Measurements from ENCODE around the gene PCDHGB6. TPM values are rescaled to one million over a fixed set of nuclear protein-coding genes. Genes with fewer than 3 reads are reported as not detected.

Gene PCDHGB6
- total RNA-seq (2022; extraction: Qiagen RNA extraction), result 0.03 to 0.14 TPM (median 0.09 TPM) in 5 replicates

DNA sequence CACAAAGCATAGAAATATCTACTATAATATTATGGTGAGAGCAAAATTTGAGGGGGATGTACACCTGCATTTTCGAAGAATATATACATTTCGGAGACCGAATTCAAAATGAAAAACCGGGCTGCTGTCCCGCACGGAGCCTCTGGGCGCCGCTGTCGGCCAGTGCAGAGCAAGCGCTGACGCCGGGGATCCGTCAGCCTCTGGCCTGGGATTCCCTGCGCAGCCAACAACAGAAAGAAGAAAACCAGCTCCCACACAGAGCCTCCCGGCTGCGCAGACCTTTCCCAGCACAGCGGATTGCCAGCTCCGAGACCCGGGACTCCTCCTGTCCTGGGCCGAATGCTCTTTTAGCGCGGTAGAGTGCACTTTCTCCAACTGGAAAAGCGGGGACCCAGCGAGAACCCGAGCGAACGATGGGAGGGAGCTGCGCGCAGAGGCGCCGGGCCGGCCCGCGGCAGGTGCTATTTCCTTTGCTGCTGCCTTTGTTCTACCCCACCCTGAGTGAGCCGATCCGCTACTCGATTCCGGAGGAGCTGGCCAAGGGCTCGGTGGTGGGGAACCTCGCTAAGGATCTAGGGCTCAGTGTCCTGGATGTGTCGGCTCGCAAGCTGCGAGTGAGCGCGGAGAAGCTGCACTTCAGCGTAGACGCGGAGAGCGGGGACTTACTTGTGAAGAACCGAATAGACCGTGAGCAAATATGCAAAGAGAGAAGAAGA, at the start of gene PCDHGB6:
PCDHGB6 (plus strand) TSS at position 232 of the 716 bp plus-strand sequence; CDS start at position 414, 182 bp downstream.

DNA sequence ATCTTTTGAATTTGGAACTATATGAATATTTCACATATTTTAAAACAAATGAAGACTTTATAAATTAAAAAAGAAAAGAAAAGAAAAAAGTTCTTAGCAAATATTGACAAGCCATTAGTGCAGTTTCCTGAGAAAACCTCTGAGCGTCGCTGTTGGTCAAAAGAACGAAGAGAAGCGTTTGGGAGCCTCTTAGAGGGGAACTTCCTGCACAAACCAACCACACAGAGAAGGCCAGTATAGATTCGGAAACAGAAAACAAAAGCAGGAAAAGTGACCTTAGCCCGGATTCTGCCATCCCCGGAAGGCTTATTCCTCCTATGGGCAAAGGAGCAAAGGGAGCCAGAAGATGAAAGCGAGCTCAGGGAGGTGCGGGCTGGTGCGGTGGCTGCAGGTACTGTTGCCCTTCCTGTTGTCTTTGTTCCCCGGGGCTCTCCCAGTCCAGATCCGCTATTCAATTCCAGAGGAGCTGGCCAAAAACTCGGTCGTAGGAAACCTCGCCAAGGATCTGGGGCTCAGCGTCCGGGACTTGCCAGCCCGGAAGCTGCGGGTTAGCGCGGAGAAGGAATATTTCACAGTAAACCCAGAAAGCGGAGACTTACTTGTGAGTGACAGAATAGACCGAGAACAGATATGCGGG, 47.9 kb upstream of the PCDHGB6 start, which contains the start of gene PCDHGB2:
PCDHGB2 (plus strand) TSS at position 205 of the 637 bp plus-strand sequence; CDS start at position 347, 142 bp downstream.

DNA sequence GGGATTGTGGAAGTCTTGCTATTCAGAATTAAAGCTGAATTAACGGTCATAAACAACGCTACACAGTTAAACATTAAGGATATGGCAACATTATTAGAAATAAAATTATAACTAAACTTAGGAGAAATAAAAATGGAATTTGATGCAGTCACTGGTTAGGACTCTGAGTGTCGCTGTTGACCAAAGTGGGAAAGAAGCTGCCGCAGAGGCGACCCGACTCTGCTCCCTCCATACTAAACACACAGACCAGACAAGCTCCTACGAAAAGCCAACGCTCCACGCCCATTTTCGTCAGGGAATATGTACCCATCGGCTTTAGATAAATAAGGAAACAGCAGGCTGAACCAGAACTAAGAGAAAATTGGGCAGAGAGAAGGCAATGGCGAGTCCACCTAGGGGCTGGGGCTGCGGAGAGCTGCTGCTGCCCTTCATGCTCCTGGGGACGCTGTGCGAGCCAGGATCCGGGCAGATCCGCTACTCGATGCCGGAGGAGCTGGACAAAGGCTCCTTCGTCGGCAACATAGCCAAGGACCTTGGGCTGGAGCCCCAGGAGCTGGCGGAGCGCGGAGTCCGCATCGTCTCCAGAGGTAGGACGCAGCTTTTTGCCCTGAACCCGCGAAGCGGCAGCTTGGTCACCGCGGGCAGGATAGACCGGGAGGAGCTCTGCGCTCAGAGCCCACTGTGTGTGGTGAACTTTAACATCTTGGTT, 43.7 kb upstream of the PCDHGB6 start, which contains the start of gene PCDHGA5:
PCDHGA5 (plus strand) TSS at position 211 of the 709 bp plus-strand sequence; CDS start at position 380, 169 bp downstream.

DNA sequence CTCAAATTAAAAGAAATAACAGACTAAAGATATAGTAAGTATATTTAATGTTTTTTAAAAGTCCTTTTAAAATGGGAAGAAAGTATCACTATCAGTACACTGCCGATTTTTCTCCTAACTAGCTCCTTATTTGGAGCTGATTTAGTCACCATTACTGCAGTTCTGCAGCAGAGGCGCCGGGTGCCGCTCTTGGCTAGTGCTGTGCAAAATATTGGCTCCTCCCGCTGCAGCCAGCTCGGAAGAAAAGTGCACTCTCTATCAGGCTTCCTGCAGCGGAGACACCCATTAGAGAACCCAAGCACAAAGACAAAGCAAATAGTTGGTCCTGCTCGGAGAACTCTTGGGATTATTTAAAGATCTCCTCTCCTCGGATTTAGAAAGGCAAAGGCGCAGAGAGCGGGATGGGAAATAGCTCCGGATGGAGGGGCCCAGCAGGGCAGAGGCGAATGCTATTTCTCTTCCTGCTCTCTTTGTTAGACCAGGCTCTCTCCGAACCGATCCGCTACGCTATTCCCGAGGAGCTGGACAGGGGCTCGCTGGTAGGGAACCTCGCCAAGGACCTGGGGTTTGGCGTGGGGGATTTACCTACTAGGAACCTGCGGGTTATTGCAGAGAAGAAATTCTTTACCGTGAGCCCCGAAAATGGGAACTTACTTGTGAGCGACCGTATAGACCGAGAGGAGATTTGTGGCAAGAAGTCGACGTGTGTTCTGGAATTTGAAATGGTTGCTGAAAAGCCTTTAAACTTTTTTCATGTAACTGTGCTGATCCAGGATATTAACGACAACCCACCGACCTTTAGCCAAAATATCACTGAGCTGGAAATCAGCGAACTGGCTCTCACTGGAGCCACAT, 37.6 kb upstream of the PCDHGB6 start, which contains the start of gene PCDHGB3:
PCDHGB3 (plus strand) TSS at position 249 of the 855 bp plus-strand sequence; CDS start at position 402, 153 bp downstream.

DNA sequence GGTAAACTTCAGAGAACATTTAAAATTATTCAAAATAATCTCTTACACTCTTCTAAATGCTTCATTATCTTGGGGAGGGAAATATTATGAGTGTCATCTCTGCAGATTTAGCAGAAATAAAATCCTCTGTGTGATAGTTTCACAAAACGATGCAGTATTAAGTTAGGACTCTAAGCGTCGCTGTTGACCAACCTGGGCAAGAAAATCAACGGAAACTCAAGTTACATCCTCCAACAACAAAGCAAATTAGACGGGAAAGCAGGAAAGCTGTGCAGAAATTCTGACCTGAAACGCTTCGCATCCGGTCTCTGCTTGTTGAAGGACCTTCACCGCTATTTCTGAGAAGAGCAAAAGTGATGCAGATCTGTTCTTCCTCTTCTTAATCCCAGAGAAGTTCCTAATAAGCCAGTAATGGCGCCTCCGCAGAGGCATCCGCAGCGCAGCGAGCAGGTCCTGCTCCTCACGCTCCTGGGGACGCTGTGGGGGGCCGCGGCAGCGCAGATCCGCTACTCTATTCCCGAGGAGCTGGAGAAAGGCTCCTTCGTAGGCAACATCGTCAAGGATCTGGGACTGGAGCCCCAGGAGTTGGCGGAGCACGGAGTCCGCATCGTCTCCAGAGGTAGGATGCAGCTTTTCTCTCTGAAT, 34.0 kb upstream of the PCDHGB6 start, which contains the start of gene PCDHGA6:
PCDHGA6 (plus strand) TSS at position 219 of the 645 bp plus-strand sequence; CDS start at position 412, 193 bp downstream.

DNA sequence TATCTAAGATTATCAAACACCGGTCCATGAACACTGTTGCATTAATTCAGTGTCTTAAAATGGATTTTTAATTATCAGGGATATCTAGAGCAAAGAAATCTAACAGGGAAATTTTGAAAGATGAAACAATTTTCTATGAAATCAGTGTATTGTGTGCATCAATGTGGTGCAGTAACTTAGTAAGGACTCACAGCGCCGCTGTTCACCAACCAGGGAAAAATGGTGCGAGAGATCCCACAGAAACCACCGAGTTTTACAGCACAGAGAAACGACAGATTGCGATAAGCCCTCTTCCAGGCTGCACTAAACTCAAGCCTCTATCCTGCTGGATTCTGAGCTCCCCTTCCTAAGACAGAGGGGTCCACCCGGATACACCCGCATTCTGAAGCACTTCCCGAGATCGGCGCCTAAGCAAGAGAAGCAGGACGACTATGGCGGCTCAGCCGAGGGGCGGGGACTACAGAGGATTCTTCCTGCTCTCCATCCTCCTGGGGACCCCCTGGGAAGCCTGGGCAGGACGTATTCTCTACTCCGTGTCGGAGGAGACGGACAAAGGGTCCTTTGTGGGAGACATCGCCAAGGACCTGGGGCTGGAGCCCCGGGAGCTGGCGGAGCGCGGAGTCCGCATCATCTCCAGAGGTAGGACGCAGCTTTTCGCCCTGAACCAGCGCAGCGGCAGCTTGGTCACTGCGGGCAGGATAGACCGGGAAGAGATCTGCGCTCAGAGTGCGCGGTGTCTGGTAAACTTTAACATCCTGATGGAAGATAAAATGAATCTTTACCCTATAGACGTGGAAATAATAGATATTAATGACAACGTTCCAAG, 25.1 kb upstream of the PCDHGB6 start, which contains the start of gene PCDHGA7:
PCDHGA7 (plus strand) TSS at position 274 of the 826 bp plus-strand sequence; CDS start at position 432, 158 bp downstream.

DNA sequence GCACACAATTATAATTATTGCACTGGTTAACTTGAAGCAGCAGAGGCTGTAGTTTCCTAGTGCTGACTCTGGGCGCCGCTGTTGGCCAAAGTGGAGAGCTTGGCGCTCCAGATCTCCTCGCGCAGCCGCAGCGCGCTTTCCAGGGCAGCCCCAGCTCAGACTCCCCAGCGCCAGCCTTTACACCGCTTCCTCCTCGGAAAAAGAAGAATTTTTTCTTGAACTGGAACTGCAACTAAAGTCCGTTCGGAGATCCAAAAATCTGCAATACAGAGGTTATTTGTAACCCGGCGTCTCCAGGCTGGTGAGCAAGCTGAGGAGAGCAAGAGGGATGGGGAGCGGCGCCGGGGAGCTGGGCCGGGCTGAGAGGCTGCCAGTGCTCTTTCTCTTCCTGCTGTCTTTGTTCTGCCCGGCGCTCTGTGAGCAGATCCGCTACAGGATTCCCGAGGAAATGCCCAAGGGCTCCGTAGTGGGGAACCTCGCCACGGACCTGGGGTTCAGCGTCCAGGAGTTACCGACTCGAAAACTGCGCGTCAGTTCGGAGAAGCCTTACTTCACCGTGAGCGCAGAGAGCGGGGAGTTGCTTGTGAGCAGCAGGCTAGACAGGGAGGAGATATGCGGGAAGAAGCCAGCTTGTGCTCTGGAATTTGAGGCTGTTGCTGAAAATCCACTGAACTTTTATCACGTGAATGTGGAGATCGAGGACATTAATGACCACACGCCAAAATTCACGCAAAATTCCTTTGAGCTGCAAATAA, 20.1 kb upstream of the PCDHGB6 start, which contains the start of gene PCDHGB4:
PCDHGB4 (plus strand) TSS at position 142 of the 755 bp plus-strand sequence; CDS start at position 329, 187 bp downstream.

DNA sequence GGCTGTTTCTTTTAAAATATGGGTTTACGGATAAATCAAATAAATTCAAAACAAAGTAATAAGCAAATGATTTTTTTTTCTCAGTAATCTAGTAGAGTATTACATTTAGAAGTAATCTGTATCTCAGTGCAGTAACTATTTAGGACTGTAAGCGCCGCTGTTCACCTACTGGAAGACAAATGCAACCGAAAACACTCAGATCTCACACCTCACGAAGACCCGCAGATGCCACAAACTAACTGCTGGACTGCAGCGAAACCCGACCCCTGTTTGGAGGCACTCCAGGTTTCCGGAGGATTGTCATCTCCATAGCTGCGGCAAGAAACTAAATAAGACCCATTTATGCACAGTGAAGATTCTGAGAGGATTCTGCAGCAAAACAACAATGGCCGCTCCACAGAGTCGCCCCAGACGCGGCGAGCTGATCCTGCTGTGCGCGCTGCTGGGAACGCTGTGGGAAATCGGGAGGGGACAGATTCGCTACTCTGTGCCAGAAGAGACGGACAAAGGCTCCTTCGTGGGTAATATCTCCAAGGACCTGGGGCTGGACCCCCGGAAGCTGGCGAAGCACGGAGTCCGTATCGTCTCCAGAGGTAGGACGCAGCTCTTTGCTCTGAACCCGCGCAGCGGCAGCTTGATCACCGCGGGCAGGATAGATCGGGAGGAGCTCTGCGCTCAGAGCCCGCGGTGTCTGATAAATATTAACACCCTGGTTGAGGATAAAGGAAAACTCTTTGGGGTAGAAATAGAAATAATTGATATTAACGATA, 15.2 kb upstream of the PCDHGB6 start, which contains the start of gene PCDHGA8:
PCDHGA8 (plus strand) TSS at position 205 of the 770 bp plus-strand sequence; CDS start at position 386, 181 bp downstream.

DNA sequence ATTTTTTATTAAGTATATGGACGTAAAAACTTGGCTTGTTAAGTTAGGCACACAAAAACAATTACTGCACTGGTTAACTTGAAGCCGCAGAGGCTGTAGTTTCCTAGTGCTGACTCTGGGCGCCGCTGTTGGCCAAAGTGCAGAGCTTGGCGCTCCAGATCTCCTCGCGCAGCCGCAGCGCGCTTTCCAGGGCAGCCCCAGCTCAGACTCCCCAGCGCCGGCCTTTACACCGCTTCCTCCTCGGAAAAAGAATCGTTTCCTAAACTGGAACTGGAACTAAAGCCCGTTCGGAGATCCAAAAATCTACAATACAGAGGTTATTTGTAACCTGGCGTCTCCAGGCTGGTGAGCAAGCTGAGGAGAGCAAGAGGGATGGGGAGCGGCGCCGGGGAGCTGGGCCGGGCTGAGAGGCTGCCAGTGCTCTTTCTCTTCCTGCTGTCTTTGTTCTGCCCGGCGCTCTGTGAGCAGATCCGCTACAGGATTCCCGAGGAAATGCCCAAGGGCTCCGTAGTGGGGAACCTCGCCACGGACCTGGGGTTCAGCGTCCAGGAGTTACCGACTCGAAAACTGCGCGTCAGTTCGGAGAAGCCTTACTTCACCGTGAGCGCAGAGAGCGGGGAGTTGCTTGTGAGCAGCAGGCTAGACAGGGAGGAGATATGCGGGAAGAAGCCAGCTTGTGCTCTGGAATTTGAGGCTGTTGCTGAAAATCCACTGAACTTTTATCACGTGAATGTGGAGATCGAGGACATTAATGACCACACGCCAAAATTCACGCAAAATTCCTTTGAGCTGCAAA, 9.9 kb upstream of the PCDHGB6 start, which contains the start of gene PCDHGB5:
PCDHGB5 (plus strand) TSS at position 192 of the 796 bp plus-strand sequence; CDS start at position 373, 181 bp downstream.

DNA sequence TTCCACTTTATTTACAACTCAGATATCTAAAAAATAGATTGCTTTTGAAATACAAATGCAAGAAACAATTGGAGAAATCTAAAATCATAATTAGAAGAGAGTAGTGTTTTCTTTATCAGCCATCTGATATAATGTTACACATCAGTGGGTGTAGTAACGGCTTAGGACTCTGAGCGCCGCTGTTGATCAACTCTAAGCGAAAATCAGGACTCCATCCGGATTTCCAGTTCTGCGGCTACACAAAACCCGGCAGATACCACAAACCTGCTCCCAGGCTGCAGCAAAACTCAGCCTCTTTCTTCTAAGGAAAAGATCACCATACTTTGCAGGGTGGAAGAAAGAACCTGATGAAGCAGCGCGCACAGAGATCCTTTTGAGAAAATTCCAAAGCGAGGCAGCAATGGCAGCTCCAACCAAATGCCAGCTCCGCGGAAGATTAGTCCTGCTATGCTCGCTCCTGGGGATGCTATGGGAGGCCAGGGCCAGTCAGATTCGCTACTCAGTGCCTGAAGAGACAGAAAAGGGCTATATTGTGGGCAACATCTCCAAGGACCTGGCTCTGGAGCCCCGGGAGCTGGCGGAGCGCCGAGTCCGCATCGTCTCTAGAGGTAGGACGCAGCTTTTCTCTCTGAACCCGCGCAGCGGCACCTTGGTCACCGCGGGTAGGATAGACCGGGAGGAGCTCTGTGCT, 5.1 kb upstream of the PCDHGB6 start, which contains the start of gene PCDHGA9:
PCDHGA9 (plus strand) TSS at position 226 of the 691 bp plus-strand sequence; CDS start at position 401, 175 bp downstream.

DNA sequence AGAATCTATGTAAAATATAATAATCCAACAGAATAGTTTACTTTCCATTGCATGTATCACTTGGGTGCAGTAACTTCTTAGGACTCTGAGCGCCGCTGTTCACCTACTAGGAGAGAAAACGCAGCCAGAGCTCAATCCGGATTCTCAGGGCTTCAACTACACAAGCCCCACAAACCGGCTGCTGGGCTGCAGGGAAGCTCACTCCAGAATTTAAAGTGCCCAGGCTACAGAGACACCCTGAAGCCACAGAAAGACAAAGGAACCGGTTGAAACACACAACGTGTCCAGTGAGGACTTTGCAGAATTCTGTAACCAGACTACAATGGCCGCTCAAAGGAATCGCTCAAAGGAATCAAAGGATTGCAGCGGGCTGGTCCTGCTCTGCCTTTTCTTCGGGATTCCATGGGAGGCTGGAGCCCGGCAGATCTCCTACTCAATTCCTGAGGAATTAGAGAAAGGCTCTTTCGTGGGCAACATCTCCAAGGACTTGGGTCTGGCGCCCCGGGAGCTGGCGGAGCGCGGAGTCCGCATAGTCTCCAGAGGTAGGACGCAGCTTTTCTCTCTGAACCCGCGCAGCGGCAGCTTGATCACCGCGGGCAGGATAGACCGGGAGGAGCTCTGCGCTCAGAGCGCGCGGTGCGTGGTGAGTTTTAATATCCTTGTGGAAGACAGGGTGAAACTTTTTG, 5.2 kb downstream of the PCDHGB6 start, which contains the start of gene PCDHGA10:
PCDHGA10 (plus strand) TSS at position 134 of the 686 bp plus-strand sequence; CDS start at position 323, 189 bp downstream.

DNA sequence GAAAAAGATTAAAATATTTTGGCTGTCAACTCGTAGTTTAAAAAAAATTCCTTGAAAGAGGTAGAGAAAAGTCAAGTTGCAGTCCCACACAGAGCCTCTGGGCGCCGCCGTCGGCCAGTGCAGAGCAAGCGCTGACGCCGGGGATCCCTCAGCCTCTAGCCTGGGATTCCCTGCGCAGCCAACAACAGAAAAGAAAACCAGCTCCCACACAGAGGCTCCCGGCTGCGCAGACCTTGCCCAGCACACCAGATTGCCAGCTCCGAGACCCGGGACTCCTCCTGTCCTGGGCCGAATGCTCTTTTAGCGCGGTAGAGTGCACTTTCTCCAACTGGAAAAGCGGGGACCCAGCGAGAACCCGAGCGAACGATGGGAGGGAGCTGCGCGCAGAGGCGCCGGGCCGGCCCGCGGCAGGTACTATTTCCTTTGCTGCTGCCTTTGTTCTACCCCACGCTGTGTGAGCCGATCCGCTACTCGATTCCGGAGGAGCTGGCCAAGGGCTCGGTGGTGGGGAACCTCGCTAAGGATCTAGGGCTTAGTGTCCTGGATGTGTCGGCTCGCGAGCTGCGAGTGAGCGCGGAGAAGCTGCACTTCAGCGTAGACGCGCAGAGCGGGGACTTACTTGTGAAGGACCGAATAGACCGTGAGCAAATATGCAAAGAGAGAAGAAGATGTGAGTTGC, 9.8 kb downstream of the PCDHGB6 start, which contains the start of gene PCDHGB7:
PCDHGB7 (plus strand) TSS at position 184 of the 679 bp plus-strand sequence; CDS start at position 367, 183 bp downstream.

DNA sequence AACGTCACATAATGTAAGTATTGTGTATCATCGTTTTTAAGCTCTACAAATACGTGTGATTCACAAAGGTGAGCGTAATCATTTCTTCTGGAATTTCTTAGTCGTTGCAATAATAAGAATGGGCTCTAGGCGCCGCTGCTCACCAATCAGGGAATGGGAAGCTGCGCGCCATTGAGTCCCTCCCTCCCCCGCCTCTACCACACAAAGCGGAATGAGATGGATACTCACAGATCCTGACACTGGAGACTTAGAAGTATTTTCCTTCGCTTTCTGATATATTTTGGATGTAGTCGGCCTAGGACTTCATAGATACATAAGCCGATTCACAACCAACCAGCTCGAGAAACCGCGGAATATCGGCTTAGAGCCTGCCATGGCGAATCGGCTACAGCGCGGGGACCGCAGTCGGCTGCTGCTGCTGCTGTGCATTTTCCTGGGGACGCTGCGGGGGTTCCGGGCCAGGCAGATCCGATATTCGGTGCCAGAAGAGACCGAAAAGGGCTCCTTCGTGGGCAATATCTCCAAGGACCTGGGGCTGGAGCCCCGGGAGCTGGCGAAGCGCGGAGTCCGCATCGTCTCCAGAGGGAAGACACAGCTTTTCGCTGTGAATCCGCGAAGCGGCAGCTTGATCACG, 13.2 kb downstream of the PCDHGB6 start, which contains the start of gene PCDHGA11:
PCDHGA11 (plus strand) TSS at position 197 of the 634 bp plus-strand sequence; CDS start at position 374, 177 bp downstream.

DNA sequence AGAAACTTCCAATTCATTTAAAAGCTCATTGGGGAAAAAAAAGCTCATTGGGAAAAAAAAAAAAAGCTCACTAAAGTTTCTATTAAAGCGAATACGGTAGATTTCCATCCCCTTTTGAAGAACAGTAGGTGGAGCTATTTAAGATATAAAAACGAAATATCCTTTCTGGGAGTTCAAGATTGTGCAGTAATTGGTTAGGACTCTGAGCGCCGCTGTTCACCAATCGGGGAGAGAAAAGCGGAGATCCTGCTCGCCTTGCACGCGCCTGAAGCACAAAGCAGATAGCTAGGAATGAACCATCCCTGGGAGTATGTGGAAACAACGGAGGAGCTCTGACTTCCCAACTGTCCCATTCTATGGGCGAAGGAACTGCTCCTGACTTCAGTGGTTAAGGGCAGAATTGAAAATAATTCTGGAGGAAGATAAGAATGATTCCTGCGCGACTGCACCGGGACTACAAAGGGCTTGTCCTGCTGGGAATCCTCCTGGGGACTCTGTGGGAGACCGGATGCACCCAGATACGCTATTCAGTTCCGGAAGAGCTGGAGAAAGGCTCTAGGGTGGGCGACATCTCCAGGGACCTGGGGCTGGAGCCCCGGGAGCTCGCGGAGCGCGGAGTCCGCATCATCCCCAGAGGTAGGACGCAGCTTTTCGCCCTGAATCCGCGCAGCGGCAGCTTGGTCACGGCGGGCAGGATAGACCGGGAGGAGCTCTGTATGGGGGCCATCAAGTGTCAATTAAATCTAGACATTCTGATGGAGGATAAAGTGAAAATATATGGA, 22.7 kb downstream of the PCDHGB6 start, which contains the start of gene PCDHGA12:
PCDHGA12 (plus strand) TSS at position 176 of the 782 bp plus-strand sequence; CDS start at position 429, 253 bp downstream.

